Transverse colon (tissue), 4 donors: ENCODE results near the gene ZNF10. TPM values are rescaled to one million over a fixed set of nuclear protein-coding genes. Genes with fewer than 3 reads are reported as not detected.

ENCODE experiments used
- DNase-seq: peaks from one replicate; pipeline ENCODE4 v3.0.0-alpha.2; 2019
- H3K27ac ChIP-seq, 4 donors: fragments of 200-600 bp; sonication (generic); 2 replicates each; pipeline ENCODE4 v1.5.1; 2016 to 2018; ENCODE audit warnings: inconsistent platforms in 4 of 4
- H3K27me3 ChIP-seq: fragments of 200-600 bp; sonication (generic); 2 replicates; pipeline ENCODE4 v1.5.1; 2017; ENCODE audit warnings: inconsistent platforms
- H3K36me3 ChIP-seq, 4 donors: fragments of 200-600 bp; sonication (generic); 2 replicates each; pipeline ENCODE4 v1.5.1; 2017 to 2019; ENCODE audit warnings: inconsistent platforms in 4 of 4
- H3K4me1 ChIP-seq, 4 donors: fragments of 200-600 bp; sonication (generic); 2 replicates each; pipeline ENCODE4 v1.5.1; 2017 to 2020; ENCODE audit warnings: inconsistent platforms in 4 of 4
- H3K4me3 ChIP-seq, 4 donors: fragments of 200-600 bp; sonication (generic); 1 replicate in 1 of 4; 2 replicates in 3 of 4; pipeline versions ENCODE4 v1.5.1 to v1.6.1; 2017 to 2019; ENCODE audit warnings: inconsistent platforms in 4 of 4
- H3K9me3 ChIP-seq, 2 donors: fragments of 200-600 bp; sonication (generic); 2 replicates each; pipeline ENCODE4 v1.5.1; 2017 to 2019; ENCODE audit warnings: inconsistent platforms in 2 of 2
- EP300 ChIP-seq: sonication (generic); formaldehyde crosslinking; IDR thresholded peaks from one replicate; pipeline ENCODE4 v1.6.1; 2017; ENCODE audit warnings: antibody characterized with exemption, low read depth
- POLR2A ChIP-seq: fragments of 450-650 bp; IDR thresholded peaks from one replicate; pipeline ENCODE4 v1.6.1; 2016; ENCODE audit warnings: antibody characterized with exemption, mild to moderate bottlenecking, moderate library complexity
- POLR2AphosphoS5 ChIP-seq, 3 donors: sonication (generic); formaldehyde crosslinking; IDR thresholded peaks; one replicate each; pipeline ENCODE4 v1.6.1; 2016; ENCODE audit warnings: antibody characterized with exemption in 3 of 3
- WGBS, 2 donors: methylation state at CpG; one replicate each; pipeline ENCODE4 v1.1.5; 2018; ENCODE audit warnings: low coverage in 1 of 2; 5-methylcytosine and 5-hydroxymethylcytosine counted together
- in situ Hi-C, 4 donors: fragments of 200-750 bp; cut with MboI; loops; one replicate each; pipeline versions ENCODE4 v1.15.0 to v1.15.1; 2017; ENCODE audit warnings: low sequenced_read_pairs in 3 of 4, low pct_ligation_motif_present in 1 of 4, low pct_unique_long_range_greater_than_20kb in 1 of 4
- intact Hi-C: fragments of 100-400 bp; cut with DNase I; formaldehyde crosslinking; loops from one replicate; pipeline ENCODE4 v1.15.1; 2023; ENCODE audit warnings: low total_unique reads
- total RNA-seq, 4 donors: library from RNA; depleted of rRNA; stranded (reverse); fragments of >200 nt; gene quantifications; one replicate each; pipeline ENCODE4 v1.1.0, GENCODE V29; 2016
- TF ChIP-seq, protein P1 (sequence below), 5 experiments: fragments of 200-600 bp in 3 of 5; fragments of 450-650 bp in 2 of 5; sonication (generic) in 3 of 5; IDR thresholded peaks; 1 replicate in 2 of 5; 2 replicates in 3 of 5; pipeline ENCODE4 v1.5.1; 2016 to 2017; ENCODE audit warnings: antibody characterized with exemption in 5 of 5, inconsistent platforms in 3 of 5, mild to moderate bottlenecking in 2 of 5, moderate library complexity in 1 of 5

Gene ZNF10
- total RNA-seq, 4 donors from 2014 or later, result 2.6 to 13.7 (median 10.7) TPM

GRCh38 chr12:133174901-133175300 is 44.5 kb downstream of the ZNF10 start:
- Histone ChIP-seq H3K27ac (no peak overlapping the region), H3K4me1 (no peaks in the 10 kb centered on the region), H3K9me3 (peaks cover 34 to 52% of the 10 kb centered on the region in 2 donors), H3K27me3 (no peaks in the 10 kb centered on the region), H3K4me3 (no peak overlapping the region), H3K36me3 (no peaks in the 10 kb centered on the region)
- 60 to 82% methylated on average over 1 of the region's 1 CpG for WGBS, 2 donors
- intact Hi-C loops, result no loop called here
- TF ChIP-seq EP300, result no peak
- TF ChIP-seq, protein P1, sequence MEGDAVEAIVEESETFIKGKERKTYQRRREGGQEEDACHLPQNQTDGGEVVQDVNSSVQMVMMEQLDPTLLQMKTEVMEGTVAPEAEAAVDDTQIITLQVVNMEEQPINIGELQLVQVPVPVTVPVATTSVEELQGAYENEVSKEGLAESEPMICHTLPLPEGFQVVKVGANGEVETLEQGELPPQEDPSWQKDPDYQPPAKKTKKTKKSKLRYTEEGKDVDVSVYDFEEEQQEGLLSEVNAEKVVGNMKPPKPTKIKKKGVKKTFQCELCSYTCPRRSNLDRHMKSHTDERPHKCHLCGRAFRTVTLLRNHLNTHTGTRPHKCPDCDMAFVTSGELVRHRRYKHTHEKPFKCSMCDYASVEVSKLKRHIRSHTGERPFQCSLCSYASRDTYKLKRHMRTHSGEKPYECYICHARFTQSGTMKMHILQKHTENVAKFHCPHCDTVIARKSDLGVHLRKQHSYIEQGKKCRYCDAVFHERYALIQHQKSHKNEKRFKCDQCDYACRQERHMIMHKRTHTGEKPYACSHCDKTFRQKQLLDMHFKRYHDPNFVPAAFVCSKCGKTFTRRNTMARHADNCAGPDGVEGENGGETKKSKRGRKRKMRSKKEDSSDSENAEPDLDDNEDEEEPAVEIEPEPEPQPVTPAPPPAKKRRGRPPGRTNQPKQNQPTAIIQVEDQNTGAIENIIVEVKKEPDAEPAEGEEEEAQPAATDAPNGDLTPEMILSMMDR (IDR thresholded peaks at IDR 0.05), result no peak
- TF ChIP-seq POLR2A, result no peak
- DNase-seq, result no peak
- in situ Hi-C loops, result no loop called here

DNA sequence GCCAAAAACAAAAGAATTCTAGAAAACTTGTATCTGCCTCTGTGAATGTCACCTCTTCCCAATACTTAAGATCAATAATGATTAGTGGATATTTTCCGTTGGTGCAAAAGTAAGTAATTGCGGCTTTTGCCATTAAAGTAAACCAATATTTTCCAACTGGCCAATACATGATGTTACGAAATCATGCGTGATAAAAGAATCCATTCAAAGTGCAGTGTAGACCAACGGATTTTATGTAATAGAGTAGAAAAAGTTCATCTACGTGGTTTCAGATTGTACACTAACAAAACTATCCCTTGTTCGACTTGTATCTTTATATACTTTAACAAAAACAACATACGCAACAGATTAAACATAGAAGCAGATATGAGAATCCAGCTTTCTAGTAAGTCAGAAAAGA is 50.2 kb downstream of the ZNF10 start:
- in situ Hi-C loops (no loop called here), intact Hi-C loops (no loop called here)
- Histone ChIP-seq H3K27me3 (no peaks in the 10 kb centered on the region), H3K4me3 (peak overlapping the region in 1 of 4 donors; percentile 95), H3K9me3 (peaks cover 52 to 59% of the 10 kb centered on the region in 2 donors), H3K4me1 (peaks cover 4 to 9% (median 7%) of the 10 kb centered on the region in 4 donors), H3K27ac (peak overlapping the region in 1 of 4 donors; percentile 79), H3K36me3 (peaks cover 0 to 32% (median 15%) of the 10 kb centered on the region in 4 donors)
- WGBS, 2 donors, result 94% methylated on average over 8 of the region's 8 CpGs
- TF ChIP-seq EP300 (no peak), POLR2A (no peak), POLR2AphosphoS5 (IDR thresholded peaks at IDR 0.05) (no peak)
- TF ChIP-seq, protein P1 (IDR thresholded peaks at IDR 0.05), result no peak
- DNase-seq, result no peak

- 2 to 4% methylated on average over 5 to 40 of the region's 40 CpGs for WGBS, 2 donors
- Histone ChIP-seq H3K4me1 (peaks cover 4 to 9% (median 7%) of the 10 kb centered on the region in 4 donors), H3K4me3 (peak within 1 kb of the TSS; percentile 39 to 95 (median 76)), H3K36me3 (peaks cover 0 to 39% (median 19%) of the 10 kb centered on the region in 4 donors), H3K27me3 (no peaks in the 10 kb centered on the region), H3K27ac (peak within 1 kb of the TSS; percentile 65 to 82 (median 73)), H3K9me3 (peaks cover 52 to 60% of the 10 kb centered on the region in 2 donors)
- in situ Hi-C loops (no loop called here), intact Hi-C loops (no loop called here)
- peak; percentile 94 for DNase-seq
- peak; percentile 68 to 79 (median 73) for TF ChIP-seq POLR2AphosphoS5 (IDR thresholded peaks at IDR 0.05)
- no peak for TF ChIP-seq EP300
- TF ChIP-seq, protein P1 (IDR thresholded peaks at IDR 0.05), result peak; percentile 68 to 82 (median 77)
- TF ChIP-seq POLR2A, result peak; percentile 55
Measured at GRCh38 chr12:133181238-133181959, 51.0 kb downstream of the ZNF10 start, which contains the start of gene ZNF268. Gene ZNF268 (plus strand): TSS chr12:133181495. CDS start chr12:133181998, 503 bp downstream.

DNA sequence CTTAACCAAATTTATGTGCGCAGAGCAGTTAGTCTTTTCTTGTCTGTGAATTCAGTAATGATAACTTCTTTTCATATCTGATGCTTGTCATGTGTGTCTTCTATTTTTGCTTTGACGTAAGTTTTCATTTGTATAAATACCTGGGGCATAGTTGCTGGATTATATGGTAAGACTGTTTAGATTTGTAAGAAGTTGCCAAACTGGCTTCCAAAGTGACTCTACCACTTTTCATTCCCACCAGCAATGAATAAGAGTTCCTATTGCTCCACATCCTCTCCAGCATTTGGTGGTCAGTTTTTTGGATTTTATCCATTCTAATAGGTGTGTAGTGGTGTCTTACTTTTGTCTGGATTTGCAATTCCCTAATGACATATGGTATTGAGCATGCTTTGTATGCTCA is 59.7 kb downstream of the ZNF10 start:
- H3K27ac ChIP-seq, result no peak overlapping the region
- in situ Hi-C loops, result no loop called here
- TF ChIP-seq EP300 (no peak), POLR2A (no peak), POLR2AphosphoS5 (IDR thresholded peaks at IDR 0.05) (no peak)
- TF ChIP-seq, protein P1 (IDR thresholded peaks at IDR 0.05), result no peak
- H3K9me3 ChIP-seq, result peaks cover 91 to 100% of the 10 kb centered on the region in 2 donors
- peaks cover 3 to 100% (median 67%) of the 10 kb centered on the region in 4 donors for H3K36me3 ChIP-seq
- no peak overlapping the region for H3K4me3 ChIP-seq
- DNase-seq, result no peak
- H3K27me3 ChIP-seq, result no peaks in the 10 kb centered on the region
- H3K4me1 ChIP-seq, result no peaks in the 10 kb centered on the region
- intact Hi-C loops, result no loop called here
- WGBS, 2 donors, result 98 to 100% methylated on average over 2 of the region's 2 CpGs
